ENCODE data around the gene CIRBP. TPM values are rescaled to one million over a fixed set of nuclear protein-coding genes. Genes with fewer than 3 reads are reported as not detected.

The CIRBP gene
- total RNA-seq, result 100 to 1,000 TPM; 172 to 195 TPM

DNA sequence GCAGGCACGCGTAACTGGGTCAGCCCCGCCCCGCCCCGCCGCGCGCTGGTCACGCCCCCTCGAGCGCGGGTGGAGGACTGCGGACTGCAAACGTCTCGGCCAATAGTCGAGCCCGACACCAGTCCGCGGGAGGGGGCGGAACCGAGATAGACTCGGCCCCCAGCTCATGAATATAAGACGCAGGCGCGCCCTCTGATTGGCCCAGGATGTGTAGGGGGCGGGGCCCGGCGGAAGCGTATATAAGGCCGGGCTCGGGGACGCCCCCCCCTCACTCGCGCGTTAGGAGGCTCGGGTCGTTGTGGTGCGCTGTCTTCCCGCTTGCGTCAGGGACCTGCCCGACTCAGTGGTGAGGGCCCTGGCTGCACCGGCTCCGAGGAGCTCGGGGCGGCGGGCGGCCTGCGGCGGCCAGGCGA is at the start of gene CIRBP:
TSS of gene CIRBP (plus strand) at position 268 of the 413 bp plus-strand sequence. CDS start 1,602 bp downstream, outside the sequence.
- Mint-ChIP-seq H3K9me3 (ENCODE audit: insufficient read depth) (no peaks in the 10 kb centered on the region), H3K4me1 (ENCODE audit: low read depth) (peaks cover 75% of the 10 kb centered on the region), H3K4me3 (peak within 1 kb of the TSS; percentile 83), H3K36me3 (ENCODE audit: low read depth) (peaks cover 51% of the 10 kb centered on the region), H3K27ac (peak within 1 kb of the TSS; percentile 90), H3K27me3 (ENCODE audit: low read depth) (peaks cover 2% of the 10 kb centered on the region)
- CTCF ChIA-PET, result interaction anchor here (0.8 to 5.2 kb wide), 5 partner anchors 9 to 47 kb away, joined by 3 to 606 read pairs (median 4); partner anchors contain the start of gene ATP5F1D
- POLR2A ChIA-PET, result interaction anchor here (0.5 to 4.4 kb wide), 46 partner anchors 8 to 781 kb away, joined by 3 to 218 read pairs (median 5); partner anchors contain the start of genes ABCA7, ARHGAP45, ATP5F1D and CNN2
- peak; percentile 100 for DNase-seq
- peak; percentile 76 for ATAC-seq

DNA sequence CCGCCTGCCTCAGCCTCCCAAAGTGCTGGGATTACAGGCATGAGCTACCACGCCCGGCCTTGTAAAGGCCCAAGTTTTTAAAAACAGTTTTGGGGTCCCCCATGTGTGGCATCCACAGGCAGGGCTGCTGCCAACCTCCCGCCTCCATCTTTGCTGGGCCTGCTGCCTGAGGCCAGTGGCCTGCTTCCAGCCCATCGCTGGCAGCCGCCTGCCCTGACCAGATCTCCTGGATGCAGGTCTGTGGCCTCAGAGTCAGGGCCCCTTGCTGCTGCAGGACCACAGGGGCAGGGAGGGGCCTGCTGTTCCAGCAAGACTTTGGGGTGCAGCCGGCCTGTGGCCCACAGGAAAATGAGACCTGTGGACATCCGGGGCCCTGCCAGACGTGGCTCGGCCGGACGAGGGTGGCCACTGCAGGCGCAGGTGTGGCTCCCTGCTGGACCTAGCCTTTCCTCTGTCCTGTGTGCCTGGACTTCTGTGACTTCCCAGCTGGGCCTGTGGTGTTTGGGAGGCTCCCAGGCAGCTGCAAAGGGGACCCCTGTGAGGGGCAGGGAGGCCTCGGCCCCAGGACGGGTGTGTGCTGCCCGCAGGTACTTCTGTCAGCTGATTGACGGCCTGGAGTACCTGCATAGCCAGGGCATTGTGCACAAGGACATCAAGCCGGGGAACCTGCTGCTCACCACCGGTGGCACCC is 49.2 kb upstream of the CIRBP start:
- Mint-ChIP-seq H3K4me3 (no peak overlapping the region), H3K27ac (no peak overlapping the region), H3K36me3 (ENCODE audit: low read depth) (no peaks in the 10 kb centered on the region), H3K4me1 (ENCODE audit: low read depth) (peaks cover 5% of the 10 kb centered on the region), H3K27me3 (ENCODE audit: low read depth) (no peaks in the 10 kb centered on the region), H3K9me3 (ENCODE audit: insufficient read depth) (no peaks in the 10 kb centered on the region)
- ChIA-PET CTCF (no interaction called here), POLR2A (interaction anchor here (0.5 kb wide), 1 partner anchor 377 kb away, joined by 4 read pairs; no protein-coding TSS in a partner anchor)
- DNase-seq (no peak), ATAC-seq (no peak)

DNA sequence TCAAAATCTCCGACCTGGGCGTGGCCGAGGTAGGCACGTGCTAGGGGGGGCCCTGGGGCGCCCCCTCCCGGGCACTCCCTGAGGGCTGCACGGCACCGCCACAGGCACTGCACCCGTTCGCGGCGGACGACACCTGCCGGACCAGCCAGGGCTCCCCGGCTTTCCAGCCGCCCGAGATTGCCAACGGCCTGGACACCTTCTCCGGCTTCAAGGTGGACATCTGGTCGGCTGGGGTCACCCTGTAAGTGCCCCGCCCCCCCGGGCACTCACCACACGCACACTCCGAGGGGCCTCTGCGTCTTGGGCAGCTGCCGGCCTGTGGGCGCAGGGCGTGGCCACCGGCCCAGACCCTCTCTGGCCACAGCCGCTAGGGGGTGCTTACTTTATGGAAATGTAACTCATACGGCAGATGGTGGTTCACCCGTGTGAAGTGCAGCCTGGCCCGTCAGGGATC is 48.6 kb upstream of the CIRBP start:
- Mint-ChIP-seq H3K27me3 (ENCODE audit: low read depth) (no peaks in the 10 kb centered on the region), H3K27ac (no peak overlapping the region), H3K36me3 (ENCODE audit: low read depth) (no peaks in the 10 kb centered on the region), H3K4me1 (ENCODE audit: low read depth) (peaks cover 3% of the 10 kb centered on the region), H3K4me3 (no peak overlapping the region), H3K9me3 (ENCODE audit: insufficient read depth) (no peaks in the 10 kb centered on the region)
- ATAC-seq (no peak), DNase-seq (no peak)
- ChIA-PET CTCF (no interaction called here), POLR2A (interaction anchor here (0.5 to 0.7 kb wide), 2 partner anchors 48 to 378 kb away, joined by 3 to 4 read pairs; no protein-coding TSS in a partner anchor)

DNA sequence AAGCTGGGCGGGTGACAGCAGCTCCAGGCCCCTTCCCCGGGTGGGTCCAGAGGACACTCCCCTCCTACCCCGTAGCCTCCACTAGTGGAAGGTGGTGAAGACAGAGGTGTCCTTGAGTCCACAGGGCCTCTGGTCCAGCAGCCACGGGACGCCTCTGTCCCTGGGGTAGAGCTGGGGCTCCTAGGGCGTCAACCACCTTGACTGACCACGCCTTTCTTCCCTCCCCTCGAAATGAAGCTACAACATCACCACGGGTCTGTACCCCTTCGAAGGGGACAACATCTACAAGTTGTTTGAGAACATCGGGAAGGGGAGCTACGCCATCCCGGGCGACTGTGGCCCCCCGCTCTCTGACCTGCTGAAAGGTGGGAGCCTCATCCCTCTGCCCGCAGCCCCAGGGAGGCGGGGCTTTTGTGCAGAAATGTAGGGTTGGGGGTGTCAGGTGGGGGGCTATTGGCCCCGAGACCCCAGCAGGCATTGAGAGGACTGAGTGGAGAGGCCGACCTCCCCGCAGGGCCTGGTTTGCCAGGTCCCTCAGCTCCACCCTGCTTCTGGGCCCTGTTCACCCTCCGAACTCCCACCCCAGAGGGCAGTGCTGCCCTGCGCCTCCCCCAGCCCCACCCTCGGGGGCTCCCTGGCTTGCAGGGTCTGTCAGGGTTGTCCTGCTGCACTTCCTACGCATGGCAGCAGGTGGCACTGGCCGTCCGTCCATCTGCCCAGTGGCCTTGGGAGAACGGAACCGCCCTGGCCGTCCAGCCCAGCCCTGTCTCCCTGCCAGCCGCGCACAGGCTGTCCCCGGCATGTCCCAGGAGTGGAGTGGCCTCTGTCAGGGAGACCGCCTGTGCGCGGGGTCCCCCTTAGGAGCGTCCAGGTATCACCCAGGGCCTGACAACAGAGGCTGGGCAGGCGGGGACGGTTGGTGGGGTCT is 47.9 kb upstream of the CIRBP start:
- Mint-ChIP-seq H3K27ac (no peak overlapping the region), H3K9me3 (ENCODE audit: insufficient read depth) (no peaks in the 10 kb centered on the region), H3K4me1 (ENCODE audit: low read depth) (no peaks in the 10 kb centered on the region), H3K36me3 (ENCODE audit: low read depth) (peaks cover under 1% of the 10 kb centered on the region), H3K27me3 (ENCODE audit: low read depth) (no peaks in the 10 kb centered on the region), H3K4me3 (no peak overlapping the region)
- DNase-seq (no peak), ATAC-seq (no peak)
- CTCF ChIA-PET, result interaction anchor here (2.8 kb wide), 1 partner anchor 108 kb away, joined by 9 read pairs; no protein-coding TSS in a partner anchor
- POLR2A ChIA-PET, result interaction anchor here (0.7 to 1.1 kb wide), 2 partner anchors 48 to 66 kb away, joined by 3 read pairs; no protein-coding TSS in a partner anchor

DNA sequence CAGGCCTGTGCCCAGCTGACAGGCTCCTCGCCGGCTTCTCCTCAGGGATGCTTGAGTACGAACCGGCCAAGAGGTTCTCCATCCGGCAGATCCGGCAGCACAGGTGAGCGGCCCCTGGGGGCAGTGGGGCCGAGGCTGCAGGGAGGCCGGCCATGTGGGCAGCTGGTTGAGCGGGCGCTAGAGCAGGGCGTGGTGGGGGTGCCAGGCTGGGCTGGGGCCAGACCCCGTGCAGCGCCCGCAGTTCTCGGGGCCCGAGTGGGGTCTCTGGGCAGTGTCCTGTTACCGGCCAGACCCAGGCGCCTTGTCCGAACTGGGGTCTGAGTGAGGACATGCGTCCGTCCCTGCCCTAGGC is 47.3 kb upstream of the CIRBP start:
- Mint-ChIP-seq H3K4me3 (no peak overlapping the region), H3K9me3 (ENCODE audit: insufficient read depth) (no peaks in the 10 kb centered on the region), H3K27ac (no peak overlapping the region), H3K36me3 (ENCODE audit: low read depth) (peaks cover 2% of the 10 kb centered on the region), H3K4me1 (ENCODE audit: low read depth) (no peaks in the 10 kb centered on the region), H3K27me3 (ENCODE audit: low read depth) (no peaks in the 10 kb centered on the region)
- ATAC-seq (no peak), DNase-seq (no peak)
- ChIA-PET CTCF (interaction anchor here (0.8 to 2.8 kb wide), 3 partner anchors 8 to 108 kb away, joined by 3 to 10 read pairs (median 9); partner anchors contain the start of gene CIRBP), POLR2A (interaction anchor here (1.1 kb wide), 1 partner anchor 67 kb away, joined by 3 read pairs; no protein-coding TSS in a partner anchor)

DNA sequence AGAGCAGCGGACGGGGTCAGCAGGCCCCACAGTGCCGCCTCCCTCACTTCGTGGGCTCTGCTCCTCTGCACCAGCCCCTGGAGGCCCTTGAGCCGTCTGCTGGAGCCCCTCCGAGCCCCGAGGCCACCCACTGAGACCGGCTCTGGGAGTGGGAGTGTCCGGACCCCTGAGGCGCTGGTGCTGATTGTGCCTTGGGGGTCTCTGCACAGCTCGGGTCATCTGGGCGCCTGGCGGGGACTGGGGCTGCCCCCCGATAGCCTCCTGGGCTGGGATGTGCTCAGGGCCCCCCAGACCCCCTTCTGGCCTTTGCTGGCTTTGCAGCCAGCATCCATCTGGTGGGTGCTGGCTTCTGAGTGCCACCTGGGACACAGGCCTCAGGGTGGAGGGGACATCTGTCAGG is 46.7 kb upstream of the CIRBP start:
- H3K27ac Mint-ChIP-seq, result no peak overlapping the region
- H3K9me3 Mint-ChIP-seq (ENCODE audit: insufficient read depth), result no peaks in the 10 kb centered on the region
- H3K27me3 Mint-ChIP-seq (ENCODE audit: low read depth), result no peaks in the 10 kb centered on the region
- POLR2A ChIA-PET, result interaction anchor here (1.1 kb wide), 1 partner anchor 67 kb away, joined by 3 read pairs; no protein-coding TSS in a partner anchor
- ATAC-seq, result peak; percentile 49
- no peak overlapping the region for H3K4me3 Mint-ChIP-seq
- H3K4me1 Mint-ChIP-seq (ENCODE audit: low read depth), result no peaks in the 10 kb centered on the region
- CTCF ChIA-PET, result interaction anchor here (0.6 to 2.8 kb wide), 6 partner anchors 8 to 109 kb away, joined by 3 to 10 read pairs (median 4); partner anchors contain the start of gene CIRBP
- DNase-seq, result no peak
- peaks cover 5% of the 10 kb centered on the region for H3K36me3 Mint-ChIP-seq (ENCODE audit: low read depth)

DNA sequence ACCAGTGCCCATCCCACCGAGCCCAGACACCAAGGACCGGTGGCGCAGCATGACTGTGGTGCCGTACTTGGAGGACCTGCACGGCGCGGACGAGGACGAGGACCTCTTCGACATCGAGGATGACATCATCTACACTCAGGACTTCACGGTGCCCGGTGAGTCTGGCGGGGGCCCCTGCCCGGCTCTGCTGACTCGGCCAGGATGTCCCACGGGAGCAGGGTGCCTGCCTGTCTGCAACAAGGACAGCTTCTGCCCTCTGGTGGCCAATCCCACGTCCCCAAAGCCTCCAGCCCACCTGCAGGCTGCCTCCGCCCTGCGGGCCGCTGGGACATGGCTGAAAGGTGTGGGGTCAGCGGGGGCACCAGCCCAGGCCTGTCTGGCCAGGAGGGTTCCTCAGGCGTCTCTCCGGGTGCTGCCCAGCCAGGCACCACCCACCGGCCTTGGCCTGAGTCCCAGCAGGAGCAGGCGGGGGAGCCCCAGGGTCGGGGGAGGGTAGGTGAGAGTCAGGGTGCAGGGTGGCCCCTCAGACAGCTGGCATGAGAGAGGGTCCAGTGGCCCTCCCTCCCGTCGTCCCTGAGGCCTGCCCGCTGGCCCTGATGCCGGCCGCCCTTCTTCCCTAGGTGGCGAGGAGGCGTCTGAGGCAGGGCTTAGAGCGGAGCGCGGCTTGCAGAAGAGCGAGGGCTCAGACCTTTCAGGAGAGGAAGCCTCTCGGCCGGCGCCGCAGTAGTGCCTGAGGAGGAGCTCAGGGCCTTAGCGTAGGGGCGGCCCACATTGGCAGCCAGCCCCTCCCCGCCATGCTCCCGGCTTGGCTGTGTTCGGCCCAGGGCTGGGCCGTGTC is 45.9 kb upstream of the CIRBP start:
- POLR2A ChIA-PET, result no interaction called here
- H3K27ac Mint-ChIP-seq, result no peak overlapping the region
- no peaks in the 10 kb centered on the region for H3K4me1 Mint-ChIP-seq (ENCODE audit: low read depth)
- no peak overlapping the region for H3K4me3 Mint-ChIP-seq
- H3K27me3 Mint-ChIP-seq (ENCODE audit: low read depth), result no peaks in the 10 kb centered on the region
- H3K36me3 Mint-ChIP-seq (ENCODE audit: low read depth), result peaks cover 8% of the 10 kb centered on the region
- CTCF ChIA-PET, result interaction anchor here (0.6 to 2.8 kb wide), 6 partner anchors 9 to 120 kb away, joined by 3 to 10 read pairs (median 4); no protein-coding TSS in a partner anchor
- ATAC-seq (no peak), DNase-seq (no peak)
- H3K9me3 Mint-ChIP-seq (ENCODE audit: insufficient read depth), result no peaks in the 10 kb centered on the region

DNA sequence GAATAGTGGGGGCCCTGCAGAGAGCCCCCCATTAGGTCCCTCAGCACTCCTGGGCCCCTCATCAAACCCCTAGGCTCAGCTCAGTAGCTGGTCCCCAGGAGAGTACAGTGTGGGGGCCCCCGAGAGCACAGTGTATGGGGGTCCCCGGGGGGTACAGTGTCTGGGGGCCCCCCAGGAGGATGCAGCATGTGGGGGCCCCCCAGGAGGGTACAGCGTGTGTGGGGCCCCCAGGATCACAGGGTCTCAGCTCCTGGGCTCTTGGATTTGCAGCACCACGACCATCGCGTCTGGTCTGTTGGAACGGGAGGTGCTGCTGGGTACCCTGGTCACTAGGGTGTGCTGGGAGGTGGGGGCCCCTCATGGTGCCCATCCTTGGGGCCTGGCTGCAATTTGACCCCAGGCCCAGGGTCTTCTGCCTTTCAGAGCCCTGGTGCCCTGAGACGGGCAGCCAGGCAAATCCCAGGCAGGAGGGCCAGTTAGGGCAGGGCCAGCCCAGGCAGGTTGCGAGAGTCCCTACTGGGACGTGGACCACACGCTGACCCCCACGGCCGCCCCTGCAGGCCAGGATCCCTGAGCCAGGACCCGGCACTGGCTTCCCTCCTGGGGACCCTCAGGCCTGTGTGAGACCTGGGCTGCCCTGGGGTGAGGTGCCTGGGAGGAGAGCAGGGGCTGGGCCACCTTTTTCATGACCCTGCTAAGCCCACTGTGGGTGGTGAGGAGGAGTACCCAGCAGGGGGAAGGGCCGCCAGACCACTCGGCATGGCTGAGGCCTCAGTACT is 44.9 kb upstream of the CIRBP start:
- Mint-ChIP-seq H3K9me3 (ENCODE audit: insufficient read depth) (no peaks in the 10 kb centered on the region), H3K4me3 (no peak overlapping the region), H3K27ac (no peak overlapping the region), H3K27me3 (ENCODE audit: low read depth) (no peaks in the 10 kb centered on the region), H3K4me1 (ENCODE audit: low read depth) (no peaks in the 10 kb centered on the region), H3K36me3 (ENCODE audit: low read depth) (peaks cover 9% of the 10 kb centered on the region)
- no peak for DNase-seq
- ATAC-seq, result no peak
- ChIA-PET CTCF (interaction anchor here (1.1 to 2.8 kb wide), 3 partner anchors 10 to 119 kb away, joined by 3 to 10 read pairs (median 9); no protein-coding TSS in a partner anchor), POLR2A (no interaction called here)

DNA sequence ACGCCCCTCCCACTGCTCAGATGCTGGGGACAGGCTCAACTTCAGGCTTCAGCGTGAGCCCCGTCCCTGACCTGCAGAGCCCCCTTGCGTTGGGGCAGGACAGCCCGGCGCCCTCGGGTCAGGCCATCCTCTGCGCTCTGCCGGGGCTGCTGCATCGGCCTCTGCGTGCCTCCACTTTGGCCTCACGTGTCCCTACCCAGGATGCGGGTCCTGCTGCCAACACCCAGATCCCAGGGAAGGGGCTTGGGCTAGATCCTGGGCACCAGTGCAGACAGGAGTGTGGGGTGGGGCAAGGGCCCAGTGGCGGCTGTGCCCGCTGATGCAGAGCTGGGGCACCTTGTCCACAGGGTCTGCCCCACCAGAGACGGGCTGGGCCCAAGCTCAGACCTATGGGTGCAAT is 44.3 kb upstream of the CIRBP start:
- no peak for DNase-seq
- Mint-ChIP-seq H3K9me3 (ENCODE audit: insufficient read depth) (no peaks in the 10 kb centered on the region), H3K27ac (no peak overlapping the region), H3K27me3 (ENCODE audit: low read depth) (no peaks in the 10 kb centered on the region), H3K36me3 (ENCODE audit: low read depth) (peaks cover 9% of the 10 kb centered on the region), H3K4me3 (no peak overlapping the region), H3K4me1 (ENCODE audit: low read depth) (no peaks in the 10 kb centered on the region)
- POLR2A ChIA-PET, result no interaction called here
- ATAC-seq, result no peak
- CTCF ChIA-PET, result no interaction called here

DNA sequence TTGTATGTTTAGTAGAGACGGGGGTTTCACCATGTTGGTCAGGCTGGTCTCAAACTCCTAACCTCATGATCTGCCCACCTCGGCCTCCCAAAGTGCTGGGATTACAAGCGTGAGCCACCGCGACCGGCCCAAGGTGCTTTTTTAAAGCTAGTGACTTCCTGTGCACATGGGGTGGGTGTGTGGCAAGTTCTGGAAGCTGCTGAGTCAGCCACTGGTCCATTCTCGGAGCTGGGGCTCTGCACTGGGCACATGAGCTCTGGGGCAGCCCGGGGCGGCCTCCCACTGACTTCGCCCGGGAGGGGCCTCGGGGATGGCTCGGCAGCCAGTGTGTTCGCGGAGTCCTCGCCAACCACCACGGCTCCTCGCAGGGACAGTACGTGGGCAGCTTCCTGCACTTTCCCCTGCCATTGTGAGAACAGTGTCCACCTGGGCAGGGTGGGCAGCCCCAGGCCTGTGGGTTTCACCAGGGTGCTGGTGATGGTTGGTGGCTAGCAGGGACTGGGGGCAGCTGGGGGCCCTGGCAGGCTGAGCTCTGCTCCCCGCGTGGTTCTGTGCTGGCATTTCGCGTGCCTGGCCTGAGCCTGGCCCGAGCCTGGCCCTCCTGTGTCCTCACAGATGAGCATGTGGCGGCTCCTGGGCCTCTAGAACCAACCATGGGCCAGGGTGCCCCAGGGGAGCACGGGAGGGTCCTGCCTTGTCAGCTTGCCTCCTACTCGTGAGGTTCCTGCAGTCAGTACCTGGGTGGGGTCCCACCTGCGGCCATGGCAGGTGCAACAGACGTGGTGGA is 43.5 kb upstream of the CIRBP start:
- CTCF ChIA-PET, result no interaction called here
- peaks cover 9% of the 10 kb centered on the region for H3K36me3 Mint-ChIP-seq (ENCODE audit: low read depth)
- DNase-seq, result no peak

More for the DNA sequence above, 43.5 kb upstream of the CIRBP start:
- H3K27me3 Mint-ChIP-seq (ENCODE audit: low read depth), result no peaks in the 10 kb centered on the region
- H3K9me3 Mint-ChIP-seq (ENCODE audit: insufficient read depth), result no peaks in the 10 kb centered on the region
- H3K4me1 Mint-ChIP-seq (ENCODE audit: low read depth), result no peaks in the 10 kb centered on the region
- no peak for ATAC-seq
- no peak overlapping the region for H3K27ac Mint-ChIP-seq
- H3K4me3 Mint-ChIP-seq, result no peak overlapping the region
- POLR2A ChIA-PET, result no interaction called here
